Muscle of leg (tissue), 11 donors: Measurements from ENCODE around the gene REXO2. TPM values are rescaled to one million over a fixed set of nuclear protein-coding genes. Genes with fewer than 3 reads are reported as not detected.

Experiments used
- DNase-seq: peaks from one replicate; pipeline ENCODE4 v3.0.0; 2013
- H3K27ac ChIP-seq: one replicate; pipeline ENCODE4 v1.5.1; 2013; ENCODE audit warnings: mild to moderate bottlenecking, low read length, control low read depth
- H3K27me3 ChIP-seq: one replicate; pipeline ENCODE4 v1.6.1; 2013; ENCODE audit warnings: low read length; ENCODE audit not compliant: control insufficient read depth, insufficient read depth
- H3K36me3 ChIP-seq: one replicate; pipeline ENCODE4 v1.6.1; 2013; ENCODE audit warnings: low read length; ENCODE audit not compliant: control insufficient read depth, insufficient read depth
- H3K4me1 ChIP-seq: one replicate; pipeline ENCODE4 v1.6.1; 2013; ENCODE audit warnings: low read length; ENCODE audit not compliant: control insufficient read depth, insufficient read depth
- H3K4me3 ChIP-seq: one replicate; pipeline ENCODE4 v1.5.1; 2013; ENCODE audit warnings: low read length, control low read depth
- H3K9me3 ChIP-seq: replicated peaks from 2 replicates; pipeline ENCODE4 v1.6.1; 2013; ENCODE audit warnings: low read depth, low read length; ENCODE audit not compliant: control insufficient read depth
- WGBS: methylation state at CpG from one replicate; pipeline ENCODE4 v1.1.5; 2013; ENCODE audit warnings: missing lambda C conversion rate; ENCODE audit not compliant: insufficient coverage; 5-methylcytosine and 5-hydroxymethylcytosine counted together
- polyA plus RNA-seq, 8 donors: library from polyadenylated mRNA; unstranded; fragments of 120-200 nt; gene quantifications; one replicate each; pipeline versions ENCODE4 v1.2.1 to v1.2.3, GENCODE V29; 2013; ENCODE audit warnings: inconsistent platforms in 1 of 8, low replicate concordance in 1 of 8; ENCODE audit not compliant: insufficient read length in 8 of 8, insufficient read depth in 1 of 8
- total RNA-seq: library from RNA; stranded (reverse); fragments of 120-200 nt; gene quantifications from one replicate; pipeline ENCODE4 v1.2.4, GENCODE V29; 2013

The REXO2 gene
- total and polyA plus RNA-seq, 9 donors: 48.2 to 68.8 (median 52.4) TPM

GRCh38 chr11:114463999-114464398 is 24.7 kb downstream of the REXO2 start:
- H3K27me3 ChIP-seq: no peaks in the 10 kb centered on the region
- H3K4me3 ChIP-seq: no peak overlapping the region
- peaks cover 2% of the 10 kb centered on the region for H3K9me3 ChIP-seq
- DNase-seq: no peak
- WGBS: no CpG with 5 or more reads among the region's 2 CpGs
- H3K36me3 ChIP-seq: no peaks in the 10 kb centered on the region
- H3K27ac ChIP-seq: no peak overlapping the region
- no peaks in the 10 kb centered on the region for H3K4me1 ChIP-seq

DNA sequence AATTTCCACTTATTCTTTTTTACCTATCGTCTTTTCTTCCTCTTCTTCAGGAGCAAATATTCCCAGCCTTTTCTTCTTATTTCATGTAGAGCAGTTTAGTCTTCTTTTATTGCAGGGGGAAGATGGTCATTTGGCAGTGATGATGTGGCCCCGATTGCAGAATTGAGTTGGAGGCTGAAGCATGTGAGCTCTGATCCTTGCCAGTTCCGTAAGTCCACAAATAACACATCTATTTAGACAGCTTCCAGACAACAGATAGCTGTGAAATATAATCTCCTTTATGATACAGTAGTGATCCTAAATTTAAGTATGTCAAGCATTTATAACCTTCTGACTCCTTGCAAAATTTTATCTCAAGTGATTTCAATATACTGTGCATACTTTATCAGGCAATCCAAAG is 27.5 kb downstream of the REXO2 start:
- Histone ChIP-seq H3K4me1 (no peaks in the 10 kb centered on the region), H3K36me3 (no peaks in the 10 kb centered on the region), H3K4me3 (no peak overlapping the region), H3K27ac (no peak overlapping the region), H3K27me3 (no peaks in the 10 kb centered on the region), H3K9me3 (peaks cover 2% of the 10 kb centered on the region)
- no CpG with 5 or more reads among the region's 3 CpGs for WGBS
- DNase-seq: no peak

DNA sequence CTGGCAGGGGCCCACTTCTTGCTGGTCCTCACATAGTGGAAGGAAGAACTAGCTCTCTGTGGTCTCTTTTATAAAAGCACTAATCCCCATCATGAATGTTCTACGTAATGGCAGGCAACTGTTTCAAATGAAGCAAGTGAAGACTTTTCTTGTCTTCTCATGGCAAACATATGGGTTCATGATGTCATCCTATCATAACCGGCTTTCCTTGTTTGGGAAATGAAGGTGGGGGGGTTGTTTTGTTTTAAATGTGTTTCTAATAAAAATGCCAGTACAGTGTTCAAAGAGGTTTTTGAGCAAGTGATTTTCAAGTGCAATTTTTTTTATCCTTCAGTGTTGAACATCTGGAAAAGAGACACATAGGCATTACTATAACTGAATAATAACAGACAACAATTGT is 33.4 kb downstream of the REXO2 start:
- H3K27me3 ChIP-seq: no peaks in the 10 kb centered on the region
- no peak overlapping the region for H3K4me3 ChIP-seq
- H3K36me3 ChIP-seq: no peaks in the 10 kb centered on the region
- no peaks in the 10 kb centered on the region for H3K9me3 ChIP-seq
- no peaks in the 10 kb centered on the region for H3K4me1 ChIP-seq
- H3K27ac ChIP-seq: no peak overlapping the region
- WGBS: no CpG with 5 or more reads among the region's 2 CpGs
- no peak for DNase-seq

DNA sequence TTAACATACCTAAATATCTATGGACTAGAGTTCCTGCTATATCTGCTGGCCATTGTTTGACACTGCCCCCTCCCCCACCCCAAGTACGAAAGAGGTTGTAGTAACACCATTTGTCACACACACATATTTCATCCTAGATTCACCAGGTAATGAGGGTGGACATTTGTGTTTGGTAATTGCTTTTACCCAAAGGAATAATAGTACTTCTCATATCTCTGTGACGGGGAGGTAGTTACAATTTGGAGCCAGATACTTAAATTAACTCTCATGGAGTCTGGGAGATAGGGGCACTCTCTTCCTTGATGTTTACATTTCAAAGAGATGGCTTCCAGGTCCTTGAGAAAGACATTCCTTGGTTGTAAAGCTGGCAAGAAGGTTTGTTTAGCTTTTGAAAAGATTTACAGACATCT is 38.7 kb downstream of the REXO2 start:
- DNase-seq: no peak
- no peak overlapping the region for H3K27ac ChIP-seq
- H3K36me3 ChIP-seq: no peaks in the 10 kb centered on the region
- no peak overlapping the region for H3K4me3 ChIP-seq
- H3K4me1 ChIP-seq: no peaks in the 10 kb centered on the region
- no CpG with 5 or more reads among the region's 2 CpGs for WGBS
- H3K9me3 ChIP-seq: no peaks in the 10 kb centered on the region
- H3K27me3 ChIP-seq: no peaks in the 10 kb centered on the region

DNA sequence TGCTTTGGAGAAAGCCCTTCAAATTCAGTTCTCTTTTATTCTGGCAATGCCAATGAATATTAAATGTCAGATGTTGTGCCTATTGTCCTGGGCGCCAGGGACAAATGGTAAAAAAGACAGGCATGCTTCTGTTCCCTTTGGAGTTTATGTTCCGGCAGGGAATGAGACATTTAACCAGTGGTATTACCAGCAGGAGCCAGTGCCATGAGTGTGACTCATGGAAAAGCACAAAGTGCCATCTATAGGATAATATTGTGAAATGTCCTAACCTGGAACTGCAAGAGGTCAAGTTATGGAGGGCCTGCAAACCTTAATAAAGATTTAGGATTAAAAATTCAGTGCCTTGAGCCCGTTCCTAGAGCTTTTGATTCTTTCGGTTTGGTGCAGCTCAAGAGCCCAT is 39.5 kb downstream of the REXO2 start:
- Histone ChIP-seq H3K4me1 (no peaks in the 10 kb centered on the region), H3K27ac (no peak overlapping the region), H3K9me3 (no peaks in the 10 kb centered on the region), H3K27me3 (no peaks in the 10 kb centered on the region), H3K36me3 (no peaks in the 10 kb centered on the region), H3K4me3 (no peak overlapping the region)
- DNase-seq: no peak
- 44% methylated on average over 2 of the region's 4 CpGs for WGBS

GRCh38 chr11:114479331-114479730 is 40.1 kb downstream of the REXO2 start:
- DNase-seq: no peak
- H3K27ac ChIP-seq: no peak overlapping the region
- no peaks in the 10 kb centered on the region for H3K4me1 ChIP-seq
- H3K27me3 ChIP-seq: no peaks in the 10 kb centered on the region
- H3K36me3 ChIP-seq: no peaks in the 10 kb centered on the region
- H3K4me3 ChIP-seq: no peak overlapping the region
- no peaks in the 10 kb centered on the region for H3K9me3 ChIP-seq
- 80% methylated on average over 1 of the region's 1 CpG for WGBS

DNA sequence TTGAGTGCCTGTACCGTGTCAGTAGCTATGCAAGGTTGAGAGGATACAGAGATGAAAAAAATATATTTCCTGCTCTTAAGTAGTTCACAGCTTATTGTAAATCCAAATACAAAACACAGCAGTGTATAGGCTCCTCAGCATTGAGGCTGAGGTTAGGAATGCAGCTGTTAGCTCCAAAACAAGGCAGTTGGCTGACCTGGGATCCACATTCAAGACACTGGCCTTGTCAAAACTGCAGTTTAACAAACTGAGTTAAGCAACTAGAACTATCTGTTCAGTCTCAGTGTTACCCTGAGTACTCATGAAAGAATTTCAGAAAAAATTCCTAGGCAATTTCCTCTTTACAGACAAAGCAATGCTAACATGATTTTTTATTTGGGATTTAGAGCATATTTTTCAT is 42.8 kb downstream of the REXO2 start:
- Histone ChIP-seq H3K9me3 (no peaks in the 10 kb centered on the region), H3K36me3 (no peaks in the 10 kb centered on the region), H3K4me1 (no peaks in the 10 kb centered on the region), H3K4me3 (no peak overlapping the region), H3K27ac (no peak overlapping the region), H3K27me3 (no peaks in the 10 kb centered on the region)
- no peak for DNase-seq
- no CpG with 5 or more reads among the region's 1 CpG for WGBS

DNA sequence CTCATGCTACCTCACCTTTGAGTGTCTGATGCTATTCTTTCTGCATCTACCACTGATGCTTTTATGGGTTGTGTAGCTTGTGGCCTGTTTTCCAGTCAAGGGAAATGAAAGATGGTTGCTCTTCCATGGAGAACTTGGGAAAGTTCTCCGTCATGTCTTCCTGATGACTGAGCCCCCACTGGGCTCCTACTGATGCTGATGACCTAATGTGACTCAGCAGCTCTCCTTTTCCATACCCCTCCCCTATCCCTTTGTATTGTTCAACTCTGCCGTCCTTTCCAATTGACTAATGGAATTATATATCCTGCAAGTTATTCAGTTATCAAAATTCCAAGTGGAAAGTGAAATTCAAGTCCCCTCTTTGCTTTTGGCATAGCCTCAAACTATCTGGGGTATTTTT is 44.7 kb downstream of the REXO2 start:
- Histone ChIP-seq H3K27me3 (no peaks in the 10 kb centered on the region), H3K27ac (no peak overlapping the region), H3K4me3 (no peak overlapping the region), H3K4me1 (no peaks in the 10 kb centered on the region), H3K9me3 (no peaks in the 10 kb centered on the region), H3K36me3 (no peaks in the 10 kb centered on the region)
- WGBS: 100% methylated on average over 1 of the region's 2 CpGs
- DNase-seq: no peak

DNA sequence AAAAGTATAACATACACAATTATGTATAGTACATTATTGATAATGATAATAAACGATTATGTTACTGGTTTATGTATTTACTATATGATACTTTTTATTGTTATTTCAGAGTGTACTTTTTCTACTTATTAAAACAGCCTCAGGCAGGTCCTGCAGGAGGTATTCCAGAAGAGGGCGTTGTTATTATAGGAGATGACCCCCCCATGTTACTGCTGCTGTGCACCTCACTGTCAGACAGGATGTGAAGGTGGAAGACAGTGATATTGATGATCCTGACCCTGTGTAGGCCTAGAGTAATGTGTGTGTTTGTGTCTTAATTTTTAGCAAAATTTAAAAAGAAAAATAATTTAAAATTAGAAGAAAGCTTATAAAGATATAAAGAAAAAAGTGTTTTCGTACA is 57.6 kb downstream of the REXO2 start:
- H3K9me3 ChIP-seq: no peaks in the 10 kb centered on the region
- H3K27me3 ChIP-seq: no peaks in the 10 kb centered on the region
- H3K36me3 ChIP-seq: no peaks in the 10 kb centered on the region
- no peaks in the 10 kb centered on the region for H3K4me1 ChIP-seq
- H3K27ac ChIP-seq: no peak overlapping the region
- no peak overlapping the region for H3K4me3 ChIP-seq
- DNase-seq: no peak
- no CpG with 5 or more reads among the region's 3 CpGs for WGBS

- H3K4me1 ChIP-seq: no peaks in the 10 kb centered on the region
- no peak overlapping the region for H3K27ac ChIP-seq
- DNase-seq: no peak
Measured at GRCh38 chr11:114499756-114500155, 60.5 kb downstream of the REXO2 start.

More at GRCh38 chr11:114499756-114500155, 60.5 kb downstream of the REXO2 start:
- no peaks in the 10 kb centered on the region for H3K36me3 ChIP-seq
- H3K4me3 ChIP-seq: no peak overlapping the region
- no peaks in the 10 kb centered on the region for H3K9me3 ChIP-seq
- H3K27me3 ChIP-seq: no peaks in the 10 kb centered on the region
